G401 (cell line): Measurements from ENCODE around the gene MPG. TPM values are rescaled to one million over a fixed set of nuclear protein-coding genes. Genes with fewer than 3 reads are reported as not detected.
"Not testable (repeated sequence)": the region's sequence is repeated elsewhere in the genome, so short reads cannot be mapped to it uniquely, and the experiment has no call there.

ENCODE experiments used
- DNase-seq: peaks from one replicate; pipeline ENCODE4 v3.0.0-alpha.2; 2015; ENCODE audit warnings: low spot score
- in situ Hi-C: cut with HindIII; loops from 2 replicates; pipeline ENCODE4 v1.10.0; 2016; ENCODE audit warnings: low sequenced_read_pairs, mixed read lengths
- total RNA-seq: library from RNA; depleted of rRNA; stranded (reverse); fragments of >200 nt; shearing (Covaris generic); gene quantifications from 2 replicates; pipeline ENCODE4 v1.2.3, GENCODE V29; 2014

MPG gene
- total RNA-seq, 1 experiment from 2014 or later = 158 TPM

DNA sequence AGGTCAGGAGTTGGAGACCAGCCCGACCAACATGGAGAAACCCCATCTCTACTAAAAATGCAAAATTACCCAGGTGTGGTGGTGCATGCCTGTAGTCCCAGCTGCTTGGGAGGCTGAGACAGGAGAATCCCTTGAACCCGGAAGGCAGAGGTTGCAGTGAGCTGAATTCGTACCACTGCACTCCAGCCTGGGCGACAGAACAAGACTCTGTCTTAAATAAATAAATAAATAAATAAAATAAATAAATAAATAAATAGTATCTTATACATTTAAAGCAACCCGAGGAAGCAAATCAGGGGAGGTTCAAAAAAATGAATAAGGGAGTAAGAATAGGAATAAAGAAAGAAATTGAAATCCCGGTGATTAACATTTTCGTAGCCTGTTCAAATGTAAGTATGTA, 31.5 kb upstream of the MPG start:
- in situ Hi-C loops, DNase-seq: not testable (repeated sequence)

DNA sequence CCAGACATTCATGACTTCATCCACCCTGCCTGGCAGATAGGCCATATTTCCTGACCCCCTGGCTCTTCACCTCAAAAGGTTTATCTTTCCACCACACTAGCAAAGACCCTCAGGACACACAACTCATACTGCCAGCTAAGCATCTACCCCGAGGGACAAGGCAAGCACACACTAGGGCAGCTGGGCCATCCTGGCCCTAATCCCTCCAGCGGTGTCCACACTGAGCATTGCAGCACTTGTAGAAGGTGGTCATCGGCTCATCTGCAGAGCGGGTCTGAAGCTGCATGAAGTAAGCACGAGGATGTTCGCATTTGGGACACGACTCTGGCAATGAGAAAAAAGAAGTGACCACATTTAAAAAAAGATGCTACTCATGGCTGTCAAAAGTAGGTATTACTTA, 30.8 kb upstream of the MPG start:
- DNase-seq = no peak
- in situ Hi-C loops = no loop called here

DNA sequence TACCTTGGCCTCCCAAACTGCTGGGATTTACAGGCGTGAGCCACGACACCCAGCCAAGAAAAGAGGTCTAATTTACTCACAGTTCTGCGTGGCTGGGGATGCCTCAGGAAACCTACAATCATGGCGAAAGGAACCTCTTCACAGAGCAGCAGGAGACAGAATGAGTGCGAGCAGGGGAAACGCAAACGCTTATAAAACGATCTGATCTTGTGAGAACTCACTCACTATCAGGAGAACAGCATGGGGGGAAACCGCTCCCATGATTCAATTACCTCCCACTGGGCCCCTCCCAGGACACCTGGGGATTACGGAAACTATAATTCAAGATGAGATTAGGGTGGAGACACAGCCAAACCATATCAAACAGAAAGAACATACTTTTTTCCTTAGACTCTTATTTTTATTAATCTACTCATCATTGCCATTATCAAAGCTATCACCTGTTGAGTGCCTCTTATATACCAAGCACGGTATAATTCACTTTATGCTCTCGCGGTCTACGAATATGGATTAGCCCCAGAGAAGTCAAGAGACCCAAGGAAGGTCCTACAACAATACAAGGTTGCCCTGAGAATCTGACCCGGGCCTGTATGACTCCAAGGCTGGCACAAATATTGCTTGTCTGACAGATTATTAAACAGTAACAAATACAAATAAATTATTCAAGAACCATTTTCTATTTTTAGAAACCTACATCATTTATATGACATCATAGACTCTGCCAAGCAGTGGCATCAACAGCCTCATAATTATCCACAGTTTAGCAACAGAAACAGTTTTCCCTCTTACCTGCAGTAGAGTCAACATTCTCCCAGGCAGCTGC, 27.0 kb upstream of the MPG start:
- in situ Hi-C loops = no loop called here
- no peak for DNase-seq

DNA sequence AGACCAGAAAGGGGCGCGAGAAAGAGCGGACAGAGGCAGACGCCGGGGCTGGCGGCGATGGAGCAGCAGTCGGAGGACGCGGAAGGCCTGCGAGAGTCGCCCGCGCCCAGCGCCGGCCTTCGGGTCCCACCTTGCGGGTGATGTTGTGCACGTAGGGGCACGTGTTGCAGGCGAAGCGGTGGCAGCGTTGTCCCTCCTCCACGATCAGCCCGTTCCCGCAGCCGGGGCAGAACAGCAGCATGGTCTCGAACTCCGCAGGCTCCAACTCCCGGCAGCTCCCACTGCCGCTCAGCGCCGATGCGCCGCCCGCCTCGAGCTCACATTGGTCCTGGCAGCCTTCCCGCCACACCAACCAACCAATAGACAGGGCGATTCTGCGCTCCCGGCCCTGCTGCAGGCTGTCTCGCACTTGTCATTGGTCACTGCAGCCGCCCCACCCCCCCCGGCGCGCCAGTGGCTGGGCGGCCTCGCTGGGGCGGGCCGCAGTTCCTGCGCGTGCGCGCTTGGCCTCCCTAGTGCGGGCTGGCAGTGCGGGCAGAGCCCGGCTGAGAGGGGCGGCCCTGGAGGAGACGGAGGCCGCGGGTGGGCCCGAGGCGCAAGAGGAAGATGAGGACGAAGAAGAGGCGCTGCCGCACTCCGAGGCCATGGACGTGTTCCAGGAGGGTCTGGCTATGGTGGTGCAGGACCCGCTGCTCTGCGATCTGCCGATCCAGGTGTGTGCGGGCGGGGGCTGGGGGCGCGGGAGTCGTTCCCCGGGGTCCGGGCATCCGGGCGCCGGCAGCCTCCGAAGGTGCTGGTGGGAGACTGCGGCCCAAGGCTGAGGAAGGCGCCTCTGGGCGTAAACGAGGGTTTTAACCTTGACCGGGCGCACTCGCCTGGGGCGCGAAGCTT, 24.4 kb upstream of the MPG start, which contains the start of the genes POLR3K and SNRNP25:
Gene POLR3K (minus strand): TSS at position 263 of the 891 bp plus-strand sequence. CDS start 22 bp downstream, at position 241.
Gene SNRNP25 (plus strand): TSS at position 483 of the 891 bp plus-strand sequence. CDS start 189 bp downstream, at position 672.
- in situ Hi-C loops = no loop called here
- DNase-seq = peak; percentile 97

DNA sequence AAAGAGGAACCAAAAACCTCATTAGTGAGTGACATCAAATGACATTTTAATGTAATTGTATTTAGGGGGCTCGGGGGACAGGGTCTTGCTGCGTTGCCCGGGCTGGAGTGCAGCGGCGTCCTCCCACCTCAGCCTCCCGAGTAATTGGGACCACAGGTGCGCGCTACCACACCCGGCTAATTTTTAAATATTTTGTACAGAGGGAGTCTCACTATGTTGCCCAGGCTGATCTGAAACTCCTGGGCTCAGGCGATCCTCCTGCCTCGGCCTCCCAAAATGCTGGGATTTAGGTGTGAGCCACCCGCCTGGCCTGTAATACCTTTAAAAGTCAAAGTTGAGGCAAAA, 23.8 kb upstream of the MPG start:
- no peak for DNase-seq
- in situ Hi-C loops = no loop called here

DNA sequence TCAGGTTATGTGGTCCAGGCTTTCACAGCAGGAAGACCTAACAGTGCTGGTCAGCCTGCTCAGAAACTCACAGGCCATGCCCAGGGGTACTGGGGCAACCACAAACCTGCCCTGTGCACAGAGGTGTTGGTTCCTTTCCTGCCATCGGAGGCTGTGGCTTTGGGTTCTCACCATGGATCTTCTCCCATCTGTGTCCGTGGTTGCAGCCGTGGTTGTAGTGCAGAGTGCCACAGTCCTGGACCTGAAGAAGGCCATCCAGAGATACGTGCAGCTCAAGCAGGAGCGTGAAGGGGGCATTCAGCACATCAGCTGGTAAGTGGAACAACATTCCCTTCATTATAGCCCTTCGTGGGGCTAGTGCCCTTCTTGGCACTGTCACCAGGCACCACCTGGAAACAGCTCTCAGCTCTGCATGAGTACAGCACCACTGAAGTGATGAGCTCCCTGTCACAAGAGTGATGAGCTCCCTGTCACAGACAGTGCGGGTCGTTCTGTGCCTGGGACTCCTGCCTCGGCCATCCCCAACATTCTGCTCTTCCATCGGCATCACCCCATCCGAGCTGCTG, 22.4 kb upstream of the MPG start:
- no peak for DNase-seq
- in situ Hi-C loops = no loop called here

DNA sequence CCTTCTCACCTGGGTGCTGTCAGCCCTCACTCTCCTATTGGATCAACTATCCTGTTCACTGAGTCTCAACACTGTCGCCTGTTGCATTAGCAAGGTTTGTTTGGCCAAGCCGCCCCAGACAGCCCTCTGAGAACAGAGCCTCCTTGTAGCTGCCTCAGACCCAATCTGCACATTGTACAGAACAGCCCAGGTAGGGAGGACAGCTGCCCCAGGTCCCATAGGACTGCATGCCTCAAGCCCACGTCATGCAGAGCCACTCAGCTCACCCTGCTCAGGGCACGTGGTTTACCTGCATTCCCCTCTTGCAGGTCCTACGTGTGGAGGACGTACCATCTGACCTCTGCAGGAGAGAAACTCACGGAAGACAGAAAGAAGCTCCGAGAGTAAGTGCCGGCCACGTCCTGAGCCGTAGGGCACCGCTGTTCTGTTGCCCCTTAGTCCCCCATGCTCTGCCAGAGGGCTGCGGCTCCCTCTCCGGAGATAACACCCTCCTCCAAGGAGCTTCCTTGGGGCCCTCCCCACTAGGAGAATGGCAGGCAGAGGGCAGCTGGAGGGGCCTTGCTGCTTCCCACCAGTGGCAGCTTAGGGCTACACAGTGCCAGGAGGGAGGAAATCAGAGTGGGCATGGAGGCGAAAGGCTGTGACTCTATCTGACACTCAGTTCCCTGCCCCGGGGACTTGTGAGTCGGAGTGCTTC, 21.6 kb upstream of the MPG start:
- DNase-seq = no peak
- in situ Hi-C loops = no loop called here

DNA sequence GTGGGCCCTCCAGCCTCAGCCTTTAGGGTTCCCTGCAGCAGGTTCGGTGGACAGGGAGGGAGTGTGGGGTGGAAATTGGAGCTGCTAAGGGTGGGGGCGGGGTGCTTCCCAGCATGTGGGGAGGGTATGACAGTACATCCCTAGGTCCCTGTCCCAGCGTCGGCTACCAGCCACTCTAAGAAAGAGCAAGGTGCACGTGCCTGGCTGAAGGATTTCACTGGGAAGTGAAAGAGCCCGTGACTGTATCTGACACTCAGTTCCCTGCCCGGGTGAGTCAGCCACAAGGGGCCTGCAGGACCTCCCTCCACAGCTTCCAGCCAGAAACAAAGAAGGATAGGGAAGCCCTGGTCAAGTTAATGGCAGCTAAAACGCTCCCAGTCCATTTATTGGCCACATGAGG, 20.3 kb upstream of the MPG start:
- in situ Hi-C loops = no loop called here
- no peak for DNase-seq

DNA sequence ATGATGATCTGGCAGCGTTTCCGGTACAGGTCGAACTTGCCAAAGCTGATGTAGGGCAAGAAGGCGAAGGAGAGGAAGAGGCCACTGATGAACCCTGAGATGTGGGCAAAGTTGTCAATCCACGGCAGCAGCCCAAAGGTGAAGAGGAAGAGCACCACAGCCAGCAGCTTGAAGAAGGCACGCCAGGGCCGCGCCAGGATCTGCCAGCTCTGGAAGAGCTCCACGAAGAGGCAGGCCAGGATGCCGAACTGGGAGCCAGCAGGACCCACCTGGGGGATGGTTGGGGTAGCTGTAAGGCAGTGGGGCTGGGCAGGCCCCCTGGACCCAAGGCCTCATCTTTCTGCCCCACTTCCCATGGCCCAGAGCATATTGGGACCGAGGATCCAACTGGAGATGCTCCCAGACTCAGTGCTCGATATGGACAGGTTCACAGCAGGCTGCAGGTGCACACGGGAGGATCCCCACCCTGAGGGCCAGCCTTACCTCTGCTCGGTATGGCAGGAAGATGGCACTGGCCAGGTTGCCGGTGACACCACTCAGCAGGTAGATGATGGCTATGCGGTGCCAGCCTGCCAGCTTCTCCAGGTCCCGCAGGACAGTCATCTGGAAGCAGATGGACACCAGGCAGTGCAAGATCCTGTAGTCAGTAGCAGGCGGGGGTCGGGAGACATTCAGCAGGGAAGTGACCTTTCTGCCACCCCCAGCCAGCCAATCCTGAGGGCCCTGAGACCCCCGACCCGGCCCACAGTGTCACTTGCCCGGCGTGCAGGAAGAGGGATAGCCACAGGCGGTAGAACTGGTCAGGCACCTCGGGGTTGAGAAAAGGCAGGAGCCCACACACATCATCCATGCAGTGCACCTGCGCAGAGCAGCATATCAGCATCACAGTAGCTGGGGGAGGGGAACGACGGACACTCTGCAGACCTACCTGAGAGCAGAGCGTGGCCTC, 19.3 kb upstream of the MPG start:
- in situ Hi-C loops = no loop called here
- no peak for DNase-seq

DNA sequence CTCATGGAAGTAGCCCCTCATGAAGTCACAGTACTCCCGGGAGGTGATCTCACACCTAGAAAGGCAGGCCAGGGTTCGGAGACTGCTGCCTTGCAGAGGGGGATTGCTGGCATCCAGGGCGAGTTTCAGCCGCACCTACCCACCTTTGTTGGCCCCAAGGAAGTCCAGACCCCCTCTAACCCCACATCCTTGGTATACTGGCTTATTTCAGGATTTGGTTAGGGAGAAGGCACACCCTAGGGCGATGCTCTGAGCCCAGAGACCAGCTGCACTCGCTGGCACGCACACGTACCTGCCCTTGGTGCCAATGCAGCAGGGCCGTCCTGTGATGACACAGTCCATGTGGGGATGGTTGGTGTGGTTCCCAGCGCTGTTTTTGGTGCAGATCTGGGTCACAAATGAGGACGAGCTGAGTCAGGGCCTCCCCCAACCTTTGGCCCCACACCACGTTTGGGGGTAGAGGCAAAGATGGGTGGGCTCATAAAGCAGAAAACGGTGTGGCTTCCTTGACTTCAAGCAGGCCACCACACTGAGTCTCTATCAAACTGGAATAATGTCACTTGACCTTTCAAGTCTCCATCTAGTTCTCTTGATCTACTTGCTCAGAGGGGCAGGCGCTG, 18.5 kb upstream of the MPG start:
- in situ Hi-C loops = no loop called here
- DNase-seq = peak; percentile 60

DNA sequence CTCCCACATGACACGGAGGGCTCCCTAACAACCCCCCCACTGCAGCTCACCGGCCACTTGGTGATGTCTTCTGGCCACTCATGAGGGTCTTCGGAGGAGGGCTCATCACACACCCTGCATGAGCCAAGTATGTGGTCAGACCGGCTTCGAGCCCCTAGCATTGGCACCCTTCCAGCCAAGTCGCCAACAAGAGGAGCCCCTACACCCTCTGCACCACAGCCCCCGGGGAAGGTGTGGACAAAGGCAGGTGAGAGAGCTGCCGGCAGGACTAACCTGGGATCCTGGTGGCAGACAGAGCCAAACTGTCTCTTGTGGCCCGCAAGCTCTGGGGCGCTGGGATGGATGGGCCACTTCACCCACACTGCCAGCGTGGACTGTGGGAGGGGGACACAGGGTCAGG, 17.9 kb upstream of the MPG start:
- in situ Hi-C loops = no loop called here
- DNase-seq = no peak

DNA sequence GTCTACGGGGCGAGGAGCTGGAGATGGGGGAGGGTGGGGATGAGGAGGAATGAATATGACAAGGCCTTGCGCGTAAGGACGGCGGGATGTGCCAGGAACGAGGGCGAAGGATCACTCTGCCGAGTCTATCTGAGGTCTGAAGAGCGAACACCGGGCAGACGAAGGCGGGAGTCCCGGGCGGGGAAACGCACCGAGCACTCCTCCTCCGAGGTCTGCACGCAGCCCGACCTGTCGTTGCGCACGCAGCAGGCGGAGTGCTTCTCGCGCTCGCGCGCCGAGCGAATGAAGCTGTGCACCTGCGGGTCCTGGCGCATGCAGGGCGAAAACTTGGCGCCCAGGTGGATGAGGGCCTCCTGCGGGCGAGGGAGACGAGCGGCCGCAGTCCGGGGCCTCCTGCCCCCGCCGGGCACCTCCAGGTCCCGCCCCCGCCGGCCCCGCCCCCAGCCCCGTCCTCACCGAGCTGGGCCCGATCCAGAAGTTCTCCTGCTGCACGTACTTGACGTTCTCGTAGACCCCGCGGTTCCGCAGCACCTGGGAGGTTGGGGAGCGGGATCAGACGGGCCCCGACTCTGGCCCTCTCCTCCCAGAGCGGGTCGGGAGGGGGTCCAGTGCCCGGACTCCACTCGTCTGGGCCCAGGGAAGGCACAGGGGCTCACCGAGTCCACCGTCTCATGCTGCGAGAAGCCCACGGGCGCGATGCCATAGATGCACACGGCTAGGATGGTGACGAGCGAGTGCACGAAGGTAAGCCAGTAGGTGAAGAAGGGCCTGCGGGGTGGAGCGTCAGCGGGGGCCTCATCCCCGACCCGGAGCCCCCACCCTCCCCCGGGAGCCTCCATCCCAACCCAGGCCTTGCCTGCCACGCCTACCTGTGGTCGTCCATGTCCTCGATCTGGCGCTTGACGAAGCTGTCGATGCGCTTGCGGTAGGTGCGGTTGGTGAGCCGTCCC, 16.8 kb upstream of the MPG start:
- in situ Hi-C loops = no loop called here
- DNase-seq = peak; percentile 0

DNA sequence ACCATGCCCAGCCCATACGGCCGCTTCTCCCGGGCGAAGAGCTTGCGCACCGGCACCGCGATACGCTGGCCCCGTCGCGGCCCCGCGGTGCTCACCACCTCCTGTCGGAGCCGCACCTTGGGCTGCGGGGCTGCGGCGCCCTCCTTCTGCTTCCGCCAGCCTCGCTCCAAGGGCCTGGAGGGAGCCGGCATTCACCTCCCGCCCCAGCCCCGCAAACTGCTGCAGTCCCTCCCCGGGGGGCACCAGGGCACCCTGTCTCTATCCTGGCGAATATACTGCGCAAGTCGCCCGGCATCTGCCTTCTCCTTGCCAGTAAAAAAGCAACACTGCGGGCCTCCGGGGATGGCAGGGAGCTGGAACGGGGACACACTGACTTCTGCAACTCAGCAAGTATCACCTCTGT, 16.1 kb upstream of the MPG start:
- DNase-seq = no peak
- in situ Hi-C loops = no loop called here

DNA sequence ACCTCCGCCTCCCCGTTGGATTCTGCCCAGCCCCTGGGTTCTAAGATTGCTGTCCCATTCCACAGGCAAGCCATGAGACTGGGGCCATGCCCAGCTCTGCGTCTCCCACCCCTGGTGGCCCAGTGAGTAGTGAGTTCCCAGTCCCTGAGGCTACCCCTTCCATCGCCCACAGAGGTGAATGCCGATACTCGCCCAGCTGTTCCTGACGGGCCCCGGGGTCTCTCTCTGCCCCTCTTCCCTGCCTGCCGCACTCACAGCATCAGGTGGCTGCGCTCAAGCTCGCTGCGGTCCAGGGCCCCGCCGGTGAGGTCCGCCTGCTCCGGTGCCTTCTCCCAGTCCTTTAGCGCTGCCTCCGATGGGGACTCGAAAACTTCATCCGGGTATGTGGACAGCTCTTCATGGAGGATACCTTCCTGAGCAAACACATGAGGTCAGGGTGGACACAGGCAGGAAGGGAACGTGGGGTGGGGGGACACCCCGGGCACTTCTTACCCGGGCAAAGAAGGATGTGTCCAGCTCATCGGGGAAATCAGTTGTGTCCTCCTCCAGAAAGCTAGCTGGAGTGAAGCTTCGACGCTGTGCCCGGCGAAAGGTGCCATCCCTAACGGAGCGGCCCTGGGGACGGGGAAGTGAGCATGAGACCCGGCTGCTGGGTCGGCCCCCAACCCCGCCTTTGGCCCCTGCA, 15.6 kb upstream of the MPG start:
- DNase-seq = peak; percentile 0
- in situ Hi-C loops = no loop called here

DNA sequence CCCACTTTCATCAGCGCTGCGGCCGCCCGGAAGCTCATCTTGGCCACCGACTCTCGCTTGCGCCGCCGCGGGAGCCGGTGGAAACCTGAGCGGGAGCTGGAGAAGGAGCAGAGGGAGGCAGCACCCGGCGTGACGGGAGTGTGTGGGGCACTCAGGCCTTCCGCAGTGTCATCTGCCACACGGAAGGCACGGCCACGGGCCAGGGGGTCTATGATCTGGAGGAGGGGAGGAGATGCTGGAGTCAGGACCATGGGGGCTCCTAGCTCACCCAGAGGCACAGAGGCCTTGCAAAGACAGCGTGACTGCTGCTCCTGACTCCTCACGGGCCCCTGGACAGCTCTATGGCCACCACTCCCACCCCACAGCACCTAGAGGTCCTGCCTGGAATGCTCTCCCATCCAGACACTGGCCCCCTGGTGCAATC, 15.0 kb upstream of the MPG start:
- in situ Hi-C loops = no loop called here
- no peak for DNase-seq

DNA sequence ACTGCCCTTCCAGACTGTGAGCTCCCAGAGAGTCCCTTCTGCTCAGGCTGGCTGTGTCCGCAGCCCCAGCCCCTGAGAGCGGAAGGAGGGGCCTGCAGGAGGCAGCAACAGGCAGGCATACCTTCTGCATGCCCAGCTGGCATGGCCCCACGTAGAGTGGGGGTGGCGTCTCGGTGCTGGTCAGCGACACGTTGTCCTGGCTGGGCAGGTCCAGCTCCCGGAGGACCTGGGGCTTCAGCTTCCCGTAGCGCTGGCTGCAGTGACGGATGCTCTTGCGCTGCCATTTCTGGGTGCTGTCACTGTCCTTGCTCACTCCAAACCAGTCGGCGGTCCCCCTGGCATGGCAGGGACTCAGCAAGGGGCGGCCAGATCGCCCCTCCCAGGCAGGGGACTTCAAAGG, 14.6 kb upstream of the MPG start:
- in situ Hi-C loops = no loop called here
- peak; percentile 65 for DNase-seq
